Psoas muscle (tissue), 8 donors: Measurements from ENCODE around the gene PTPRM. TPM values are rescaled to one million over a fixed set of nuclear protein-coding genes. Genes with fewer than 3 reads are reported as not detected.

Experiments used
- ATAC-seq, 4 donors: fragments of 200-7000 bp; cut with Tn5 transposase; one replicate each; pipeline ENCODE4 v1.9.1; 2020; ENCODE audit warnings: moderate library complexity in 3 of 4, mild to moderate bottlenecking in 2 of 4
- DNase-seq, 2 donors: peaks; one replicate each; pipeline ENCODE4 v3.0.0-alpha.2; 2020
- H3K27ac ChIP-seq: fragments of 200-600 bp; one replicate; pipeline ENCODE4 v1.8.0; 2022
- H3K27me3 ChIP-seq, 3 donors: fragments of 200-600 bp in 1 of 3; one replicate each; pipeline versions ENCODE4 v1.6.1 to v1.8.0; 2013 to 2022; ENCODE audit warnings: low read length in 2 of 3, mild to moderate bottlenecking in 2 of 3, moderate library complexity in 1 of 3; ENCODE audit not compliant: insufficient read depth in 3 of 3
- H3K36me3 ChIP-seq, 2 donors: fragments of 200-600 bp in 1 of 2; one replicate each; pipeline versions ENCODE4 v1.6.1 to v1.8.0; 2013 to 2022; ENCODE audit warnings: low read depth in 1 of 2, mild to moderate bottlenecking in 1 of 2, moderate library complexity in 1 of 2; ENCODE audit not compliant: insufficient read depth in 1 of 2
- H3K4me1 ChIP-seq: fragments of 200-600 bp; one replicate; pipeline ENCODE4 v1.8.0; 2022
- H3K4me3 ChIP-seq: fragments of 200-600 bp; one replicate; pipeline ENCODE4 v1.8.0; 2022; ENCODE audit warnings: mild to moderate bottlenecking
- H3K9me3 ChIP-seq: fragments of 200-600 bp; one replicate; pipeline ENCODE4 v1.8.0; 2022
- WGBS, 3 donors: extraction: QIAGEN DNeasy Blood & Tissue Kit; methylation state at CpG; one replicate each; pipeline versions ENCODE4 v1.1.6 to v1.1.7; 2013; 5-methylcytosine and 5-hydroxymethylcytosine counted together
- intact Hi-C, 2 donors: fragments of 100-400 bp; cut with DNase I; formaldehyde crosslinking; loops; one replicate each; pipeline versions ENCODE4 v1.11.0 to v1.14.2; 2022
- polyA plus RNA-seq, 3 donors: library from polyadenylated mRNA; stranded (reverse); fragments of 200-250 nt; gene quantifications; one replicate each; pipeline ENCODE4 v1.2.3, GENCODE V29; 2013
- total RNA-seq, 4 donors: library from RNA; stranded (reverse); fragmentation: NEBNext Ultra II Directional in 2 of 4; extraction: Animal tissue kit (Norgen Biotek cat#: 25700) in 2 of 4; gene quantifications; one replicate each; pipeline versions ENCODE4 v1.2.1 to v1.2.4, GENCODE V29; 2021 to 2023
- TF ChIP-seq, protein P1 (sequence below): fragments of 200-600 bp; IDR thresholded peaks from one replicate; pipeline ENCODE4 v1.8.0; 2022; ENCODE audit warnings: antibody characterized with exemption
- donor health status: healthy with polysubstance abuse.
- donor health status: DM: no; HTN: no; CAD: no; lungs with moderate emphysema.
- donor health status: Bipolar disorder and iron deficiency.
- donor health status: healthy.
- donor health status: DM: yes; HTN: yes; CAD: no.
- donor health status: DM: no; HTN: no; CAD: no.
- donor health status: DM: no; HTN: no; CAD: no.
- donor health status: DM: yes; HTN: yes; CAD: no.

PTPRM gene
- total and polyA plus RNA-seq, 7 donors = 27.4 to 78.9 (median 39.0) TPM

DNA sequence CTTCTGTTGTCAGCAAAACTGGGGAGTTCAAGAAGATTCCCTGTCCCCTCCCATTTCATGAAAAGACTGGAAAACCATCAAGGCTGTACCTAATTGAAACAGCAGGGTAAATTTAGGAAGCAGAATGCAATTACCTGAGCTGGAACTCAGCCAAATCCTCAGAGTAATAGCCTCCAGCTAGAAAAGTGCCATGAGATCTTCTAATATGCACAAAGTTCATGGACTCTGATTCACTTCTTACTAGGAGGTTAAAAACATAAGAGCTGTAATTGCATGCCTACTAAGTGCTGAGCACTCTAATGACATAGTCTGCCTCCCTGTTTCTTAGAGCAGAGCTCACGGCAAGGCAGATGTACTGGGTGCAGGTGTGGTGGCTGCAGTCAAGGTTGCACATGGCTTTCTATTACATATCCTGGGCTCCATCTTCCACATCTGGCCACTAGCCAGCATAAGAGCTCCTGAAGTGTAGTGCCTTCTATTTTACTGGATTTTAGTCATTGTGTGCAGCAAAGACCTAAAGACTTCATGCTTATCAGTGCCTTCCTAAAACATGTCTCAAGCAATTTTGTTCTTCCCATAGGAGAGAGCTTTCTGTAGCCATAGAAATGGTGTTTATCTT is 341.7 kb downstream of the PTPRM start:
- intact Hi-C loops = no loop called here
- no peak overlapping the region for H3K4me3 ChIP-seq
- H3K36me3 ChIP-seq = no peaks in the 10 kb centered on the region
- H3K9me3 ChIP-seq = no peaks in the 10 kb centered on the region
- DNase-seq = no peak
- H3K27ac ChIP-seq = no peak overlapping the region
- TF ChIP-seq, protein P1, sequence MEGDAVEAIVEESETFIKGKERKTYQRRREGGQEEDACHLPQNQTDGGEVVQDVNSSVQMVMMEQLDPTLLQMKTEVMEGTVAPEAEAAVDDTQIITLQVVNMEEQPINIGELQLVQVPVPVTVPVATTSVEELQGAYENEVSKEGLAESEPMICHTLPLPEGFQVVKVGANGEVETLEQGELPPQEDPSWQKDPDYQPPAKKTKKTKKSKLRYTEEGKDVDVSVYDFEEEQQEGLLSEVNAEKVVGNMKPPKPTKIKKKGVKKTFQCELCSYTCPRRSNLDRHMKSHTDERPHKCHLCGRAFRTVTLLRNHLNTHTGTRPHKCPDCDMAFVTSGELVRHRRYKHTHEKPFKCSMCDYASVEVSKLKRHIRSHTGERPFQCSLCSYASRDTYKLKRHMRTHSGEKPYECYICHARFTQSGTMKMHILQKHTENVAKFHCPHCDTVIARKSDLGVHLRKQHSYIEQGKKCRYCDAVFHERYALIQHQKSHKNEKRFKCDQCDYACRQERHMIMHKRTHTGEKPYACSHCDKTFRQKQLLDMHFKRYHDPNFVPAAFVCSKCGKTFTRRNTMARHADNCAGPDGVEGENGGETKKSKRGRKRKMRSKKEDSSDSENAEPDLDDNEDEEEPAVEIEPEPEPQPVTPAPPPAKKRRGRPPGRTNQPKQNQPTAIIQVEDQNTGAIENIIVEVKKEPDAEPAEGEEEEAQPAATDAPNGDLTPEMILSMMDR = no peak
- ATAC-seq = no peak
- whole genome bisulfite sequencing, 3 donors = 90 to 91% (median 90%) methylated on average over 1 of the region's 1 CpG
- peaks cover 7% of the 10 kb centered on the region for H3K4me1 ChIP-seq
- H3K27me3 ChIP-seq = no peaks in the 10 kb centered on the region

DNA sequence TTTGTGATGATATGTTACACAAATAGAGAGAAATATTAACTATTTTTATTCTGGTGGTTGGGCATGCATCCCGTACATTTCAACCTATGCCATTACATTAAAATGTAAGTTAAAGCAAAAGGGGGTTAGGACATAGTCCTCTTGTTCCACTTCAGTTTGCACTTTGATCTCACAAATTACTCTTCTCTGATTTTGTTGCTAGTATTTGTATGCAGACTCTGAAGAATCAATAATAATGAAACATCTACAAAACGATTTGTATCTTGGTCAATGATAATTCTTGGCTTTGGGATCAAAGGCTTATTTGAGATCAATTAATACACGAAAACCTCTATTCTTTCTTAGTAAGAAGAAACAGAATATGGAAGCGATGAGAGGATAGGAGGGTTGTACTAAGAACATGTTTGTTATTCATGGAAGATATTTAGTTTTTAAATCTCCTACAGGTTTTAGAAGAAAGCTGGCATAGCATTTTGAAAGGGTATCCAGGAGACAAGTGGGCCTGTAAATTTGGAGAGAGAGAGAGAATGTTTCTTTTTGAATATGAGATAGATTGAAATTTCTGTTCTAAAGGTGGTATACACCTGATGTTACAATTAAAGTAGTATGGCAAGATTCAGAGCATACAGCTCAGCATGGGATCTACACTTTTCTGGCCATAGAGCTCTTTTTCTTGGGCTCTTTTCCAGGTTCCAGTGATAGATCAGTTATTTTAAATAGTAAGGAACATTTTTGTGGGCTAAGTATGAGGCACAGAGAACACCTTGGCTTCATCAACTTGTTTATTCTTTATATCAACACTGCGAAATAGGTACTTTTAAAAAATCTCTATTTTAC is 347.9 kb downstream of the PTPRM start:
- 79 to 86% (median 82%) methylated on average over 5 of the region's 5 CpGs for WGBS, 3 donors
- no peaks in the 10 kb centered on the region for H3K36me3 ChIP-seq
- intact Hi-C loops = no loop called here
- TF ChIP-seq, protein P1 = no peak
- no peak for DNase-seq
- H3K9me3 ChIP-seq = no peaks in the 10 kb centered on the region
- peaks cover 25% of the 10 kb centered on the region for H3K4me1 ChIP-seq
- H3K27me3 ChIP-seq = no peaks in the 10 kb centered on the region
- no peak for ATAC-seq
- H3K27ac ChIP-seq = no peak overlapping the region
- H3K4me3 ChIP-seq = no peak overlapping the region

DNA sequence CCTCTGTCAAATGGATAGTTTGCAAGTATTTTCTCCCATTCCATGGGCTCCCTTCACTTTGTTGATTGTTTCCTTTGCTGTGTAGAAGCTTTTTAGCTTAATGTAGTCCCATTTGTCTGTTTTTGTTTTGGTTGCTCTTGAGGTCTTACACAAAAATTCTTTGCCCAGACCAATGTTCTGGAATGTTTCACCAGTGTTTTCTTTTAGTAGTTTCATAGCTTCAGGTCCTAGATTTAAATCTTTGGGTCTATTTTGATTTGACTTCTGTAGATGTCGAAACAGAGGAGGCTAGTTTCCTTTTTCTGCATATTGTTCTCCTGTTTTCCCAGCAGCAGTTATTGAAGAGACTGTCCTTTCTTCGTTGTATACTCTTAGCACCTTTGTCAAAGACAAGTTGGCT is 351.6 kb downstream of the PTPRM start:
- Histone ChIP-seq H3K4me1 (peaks cover 36% of the 10 kb centered on the region), H3K36me3 (no peaks in the 10 kb centered on the region), H3K9me3 (no peaks in the 10 kb centered on the region), H3K27ac (no peak overlapping the region), H3K4me3 (no peak overlapping the region), H3K27me3 (no peaks in the 10 kb centered on the region)
- ATAC-seq (no peak), DNase-seq (no peak)
- WGBS, 3 donors = 81 to 87% (median 82%) methylated on average over 2 of the region's 2 CpGs
- intact Hi-C loops = no loop called here
- TF ChIP-seq, protein P1 = no peak

DNA sequence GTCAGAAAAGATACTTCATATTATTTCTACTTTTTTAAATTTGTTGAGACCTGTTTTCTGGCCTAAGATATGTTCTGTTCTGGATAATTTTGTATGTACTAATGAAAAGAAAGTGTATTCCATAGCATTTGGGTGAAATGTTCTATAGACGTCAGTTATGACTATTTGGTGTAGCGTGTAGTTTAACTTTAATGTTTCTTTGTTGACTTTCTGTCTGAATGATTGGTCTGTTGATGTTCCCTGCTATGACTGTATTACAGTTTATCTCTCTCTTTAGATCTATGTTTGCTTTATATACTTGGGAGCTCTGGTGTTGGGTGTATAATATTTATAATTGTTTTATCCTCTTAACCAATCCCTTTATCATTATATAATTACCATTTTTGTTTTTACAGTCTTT is 352.4 kb downstream of the PTPRM start:
- H3K4me3 ChIP-seq = no peak overlapping the region
- TF ChIP-seq, protein P1 = no peak
- H3K27me3 ChIP-seq = no peaks in the 10 kb centered on the region
- no peaks in the 10 kb centered on the region for H3K9me3 ChIP-seq
- H3K4me1 ChIP-seq = peaks cover 27% of the 10 kb centered on the region
- no peak for DNase-seq
- WGBS, 3 donors = 95 to 97% (median 95%) methylated on average over 2 of the region's 2 CpGs
- no peak for ATAC-seq
- no peaks in the 10 kb centered on the region for H3K36me3 ChIP-seq
- intact Hi-C loops = no loop called here
- no peak overlapping the region for H3K27ac ChIP-seq
